ENCODE results near the gene RHAG. TPM values are rescaled to one million over a fixed set of nuclear protein-coding genes. Genes with fewer than 3 reads are reported as not detected.

Gene RHAG
- total RNA-seq, 1 experiment from 2014 or later = 0.31 TPM

Other genes with a start within 250 kb of the RHAG start
- gene MMUT, start 173.6 kb downstream of the RHAG start, total RNA-seq (2021) = 11.1 to 12.5 TPM (median 11.2 TPM) in 3 replicates
- 13.1 to 14.2 TPM (median 14.0 TPM) in 3 replicates for gene CENPQ, start 173.5 kb downstream of the RHAG start, total RNA-seq (2021)
- not detected in 3 replicates for gene GLYATL3, start 136.9 kb downstream of the RHAG start, total RNA-seq (2021)
- 6.5 to 14.4 TPM (median 8.2 TPM) in 3 replicates for gene C6orf141, start 86.2 kb downstream of the RHAG start, total RNA-seq (2021)
- gene CRISP2, start 76.7 kb upstream of the RHAG start, total RNA-seq (2021) = not detected in 3 replicates
- not detected in 3 replicates for gene CRISP3, start 107.5 kb upstream of the RHAG start, total RNA-seq (2021)
- not detected in 3 replicates for gene PGK2, start 150.4 kb upstream of the RHAG start, total RNA-seq (2021)
- gene CRISP1, start 229.7 kb upstream of the RHAG start, total RNA-seq (2021) = not detected in 3 replicates

Data from WTC11 (cell line).